HPDE6-E6E7 (cell line): ENCODE measurements around the gene OBP2A.
"Not testable (repeated sequence)": the region's sequence is repeated elsewhere in the genome, so short reads cannot be mapped to it uniquely, and the experiment has no call there.

ENCODE experiments used
- DNase-seq: peaks from one replicate; pipeline ENCODE4 v3.0.0; 2011; ENCODE audit warnings: missing footprints; ENCODE audit errors: extremely low spot score

Gene OBP2A

GRCh38 chr9:135509458-135509857 lies 36.5 kb upstream of the OBP2A start:
- no peak for DNase-seq

- DNase-seq = no peak
These were observed 33.7 kb upstream of the OBP2A start for GRCh38 chr9:135512241-135512603.

- DNase-seq = no peak
These were observed 33.0 kb upstream of the OBP2A start for GRCh38 chr9:135512904-135513303.

GRCh38 chr9:135513351-135513846 lies 32.5 kb upstream of the OBP2A start:
- no peak for DNase-seq

GRCh38 chr9:135513906-135514305 lies 32.0 kb upstream of the OBP2A start:
- DNase-seq = not testable (repeated sequence)

- DNase-seq = no peak
These were observed 31.4 kb upstream of the OBP2A start for GRCh38 chr9:135514342-135515082.

- DNase-seq = no peak
These were observed 30.6 kb upstream of the OBP2A start for GRCh38 chr9:135515083-135515951.

- no peak for DNase-seq
These were observed 29.6 kb upstream of the OBP2A start for GRCh38 chr9:135516132-135516860.

GRCh38 chr9:135517407-135517822 lies 28.5 kb upstream of the OBP2A start:
- no peak for DNase-seq

- DNase-seq = no peak
These were observed 26.6 kb upstream of the OBP2A start for GRCh38 chr9:135519179-135519971.

GRCh38 chr9:135520916-135521607 lies 24.9 kb upstream of the OBP2A start, which contains the start of gene LCN1:
Gene LCN1, plus strand, starts transcription at chr9:135521440. Its CDS starts 58 bp downstream, at chr9:135521498.
- no peak for DNase-seq

- DNase-seq = no peak
These were observed 24.3 kb upstream of the OBP2A start for GRCh38 chr9:135521608-135522095.

- no peak for DNase-seq
These were observed 23.6 kb upstream of the OBP2A start for GRCh38 chr9:135522137-135522877.

- no peak for DNase-seq
These were observed 23.0 kb upstream of the OBP2A start for GRCh38 chr9:135522931-135523330.

- no peak for DNase-seq
These were observed 22.3 kb upstream of the OBP2A start for GRCh38 chr9:135523521-135524129.

GRCh38 chr9:135524130-135524861 lies 21.6 kb upstream of the OBP2A start:
- DNase-seq = no peak

GRCh38 chr9:135525241-135526088 lies 20.5 kb upstream of the OBP2A start:
- no peak for DNase-seq
